Loucy (cell line): ENCODE results near the gene ASPG.

Experiments
- H2AFZ ChIP-seq: fragments of 200-600 bp; sonication (generic); 2 replicates; pipeline ENCODE4 v1.6.0; 2016; ENCODE audit warnings: antibody characterized with exemption, mild to moderate bottlenecking, low read length, moderate library complexity
- H3F3A ChIP-seq: fragments of 200-600 bp; 2 replicates; pipeline ENCODE4 v1.6.0; 2016; ENCODE audit warnings: antibody characterized with exemption, low read depth, mild to moderate bottlenecking
- H3K27me3 ChIP-seq: fragments of 200-600 bp; sonication (generic); 2 replicates; pipeline ENCODE4 v1.6.1; 2014; ENCODE audit warnings: low read length, mild to moderate bottlenecking; ENCODE audit not compliant: insufficient read depth, poor library complexity, severe bottlenecking
- H3K36me3 ChIP-seq: fragments of 200-600 bp; sonication (generic); 2 replicates; pipeline ENCODE4 v1.6.1; 2016; ENCODE audit warnings: low read length; ENCODE audit not compliant: insufficient read depth
- H3K4me1 ChIP-seq: fragments of 200-600 bp; sonication (generic); 2 replicates; pipeline ENCODE4 v1.5.1; 2014; ENCODE audit warnings: low read length, mild to moderate bottlenecking; ENCODE audit not compliant: insufficient read depth, poor library complexity, severe bottlenecking
- H3K4me2 ChIP-seq: fragments of 200-600 bp; sonication (generic); 2 replicates; pipeline ENCODE4 v1.6.0; 2014; ENCODE audit warnings: antibody characterized with exemption, low read length, low read depth, mild to moderate bottlenecking; ENCODE audit not compliant: poor library complexity, severe bottlenecking
- H3K4me3 ChIP-seq: fragments of 200-600 bp; sonication (generic); 2 replicates; pipeline ENCODE4 v1.5.1; 2014; ENCODE audit warnings: low read length, mild to moderate bottlenecking, mixed read lengths; ENCODE audit not compliant: poor library complexity, severe bottlenecking
- H3K79me2 ChIP-seq: fragments of 200-600 bp; sonication (generic); 2 replicates; pipeline ENCODE4 v1.6.1; 2014; ENCODE audit warnings: low read length; ENCODE audit not compliant: insufficient read depth
- H3K9ac ChIP-seq: fragments of 200-600 bp; sonication (generic); 2 replicates; pipeline ENCODE4 v1.6.0; 2014; ENCODE audit warnings: mild to moderate bottlenecking, low read depth, low read length, moderate library complexity; ENCODE audit not compliant: poor library complexity, severe bottlenecking
- H3K9me2 ChIP-seq: fragments of 200-600 bp; sonication (generic); replicated peaks from 2 replicates; pipeline ENCODE4 v1.6.1; 2016; ENCODE audit warnings: low read depth, low read length, mixed read lengths
- H3K9me3 ChIP-seq: fragments of 200-600 bp; sonication (generic); 2 replicates; pipeline ENCODE4 v1.6.1; 2014; ENCODE audit warnings: mild to moderate bottlenecking, antibody characterized with exemption, low read length, low read depth; ENCODE audit not compliant: insufficient read depth
- H4K20me1 ChIP-seq: fragments of 200-600 bp; sonication (generic); 2 replicates; pipeline ENCODE4 v1.6.0; 2014; ENCODE audit warnings: antibody characterized with exemption, low read length, mild to moderate bottlenecking; ENCODE audit not compliant: insufficient read depth, poor library complexity, severe bottlenecking
- EZH2phosphoT487 ChIP-seq: fragments of 200-600 bp; IDR thresholded peaks from 2 replicates; pipeline ENCODE4 v1.6.1; 2018; ENCODE audit warnings: antibody characterized with exemption, mild to moderate bottlenecking, moderate library complexity, borderline replicate concordance
- TF ChIP-seq, protein P1 (sequence below): fragments of 200-600 bp; sonication (generic); conservative IDR thresholded peaks from 2 replicates; pipeline ENCODE4 v1.5.1; 2014; ENCODE audit warnings: mild to moderate bottlenecking, antibody characterized with exemption, low read length

The ASPG gene

DNA sequence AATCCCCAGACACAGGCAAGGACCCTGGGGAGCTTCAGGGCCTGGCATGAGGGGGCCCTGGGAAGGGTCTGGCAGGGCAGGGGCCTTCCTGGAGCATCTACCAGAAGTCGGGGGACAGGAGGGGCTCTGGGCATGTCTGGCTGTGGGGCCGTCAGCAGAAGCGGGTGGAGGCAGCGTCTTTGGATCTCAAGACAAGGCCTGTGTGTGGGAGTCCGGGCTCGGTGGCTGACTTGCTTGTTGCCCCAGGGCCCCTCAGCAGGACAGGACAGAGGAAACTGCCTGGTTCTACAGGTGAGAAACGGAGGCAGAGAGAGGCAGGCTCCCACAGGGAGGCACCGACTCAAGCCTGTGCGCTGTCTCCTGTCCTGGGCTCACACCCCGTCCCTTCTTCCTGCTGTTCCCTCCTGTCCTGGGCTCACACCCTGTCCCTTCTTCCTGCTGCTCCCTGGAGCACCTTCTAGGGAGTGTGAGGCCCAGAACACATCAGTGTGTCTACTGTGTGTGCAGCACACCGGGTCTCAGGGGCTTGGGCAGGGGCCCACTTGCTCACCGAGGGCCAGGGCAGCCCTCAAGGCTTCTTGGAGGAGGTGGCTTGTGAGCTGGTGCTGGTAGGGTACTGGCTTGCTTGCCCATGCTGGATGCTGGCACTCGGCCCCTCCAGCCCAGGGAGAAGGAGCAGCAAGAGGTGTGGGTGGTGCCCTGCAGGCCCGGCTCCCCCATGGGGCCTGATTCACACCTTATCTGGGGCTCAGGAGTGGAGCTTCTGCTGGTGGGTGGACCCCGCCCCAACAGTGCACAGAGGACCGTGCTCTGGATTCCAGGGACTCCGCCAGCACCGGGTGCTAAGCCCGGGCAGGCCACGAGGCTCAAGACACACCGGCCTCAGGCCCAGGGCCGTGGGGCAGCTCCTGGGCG lies 14.9 kb downstream of the ASPG start:
- H3K4me3 ChIP-seq = no peak overlapping the region
- no peaks in the 10 kb centered on the region for H3K4me1 ChIP-seq
- H3F3A ChIP-seq = no peaks in the 10 kb centered on the region
- H3K4me2 ChIP-seq = no peak overlapping the region
- H3K79me2 ChIP-seq = no peaks in the 10 kb centered on the region
- no peaks in the 10 kb centered on the region for H4K20me1 ChIP-seq
- no peaks in the 10 kb centered on the region for H3K36me3 ChIP-seq
- H2AFZ ChIP-seq = no peak overlapping the region
- H3K9ac ChIP-seq = no peak overlapping the region
- H3K9me2 ChIP-seq = no peaks in the 10 kb centered on the region
- no peaks in the 10 kb centered on the region for H3K27me3 ChIP-seq
- no peaks in the 10 kb centered on the region for H3K9me3 ChIP-seq
- no peak for TF ChIP-seq EZH2phosphoT487
- TF ChIP-seq, protein P1, sequence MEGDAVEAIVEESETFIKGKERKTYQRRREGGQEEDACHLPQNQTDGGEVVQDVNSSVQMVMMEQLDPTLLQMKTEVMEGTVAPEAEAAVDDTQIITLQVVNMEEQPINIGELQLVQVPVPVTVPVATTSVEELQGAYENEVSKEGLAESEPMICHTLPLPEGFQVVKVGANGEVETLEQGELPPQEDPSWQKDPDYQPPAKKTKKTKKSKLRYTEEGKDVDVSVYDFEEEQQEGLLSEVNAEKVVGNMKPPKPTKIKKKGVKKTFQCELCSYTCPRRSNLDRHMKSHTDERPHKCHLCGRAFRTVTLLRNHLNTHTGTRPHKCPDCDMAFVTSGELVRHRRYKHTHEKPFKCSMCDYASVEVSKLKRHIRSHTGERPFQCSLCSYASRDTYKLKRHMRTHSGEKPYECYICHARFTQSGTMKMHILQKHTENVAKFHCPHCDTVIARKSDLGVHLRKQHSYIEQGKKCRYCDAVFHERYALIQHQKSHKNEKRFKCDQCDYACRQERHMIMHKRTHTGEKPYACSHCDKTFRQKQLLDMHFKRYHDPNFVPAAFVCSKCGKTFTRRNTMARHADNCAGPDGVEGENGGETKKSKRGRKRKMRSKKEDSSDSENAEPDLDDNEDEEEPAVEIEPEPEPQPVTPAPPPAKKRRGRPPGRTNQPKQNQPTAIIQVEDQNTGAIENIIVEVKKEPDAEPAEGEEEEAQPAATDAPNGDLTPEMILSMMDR = no peak

DNA sequence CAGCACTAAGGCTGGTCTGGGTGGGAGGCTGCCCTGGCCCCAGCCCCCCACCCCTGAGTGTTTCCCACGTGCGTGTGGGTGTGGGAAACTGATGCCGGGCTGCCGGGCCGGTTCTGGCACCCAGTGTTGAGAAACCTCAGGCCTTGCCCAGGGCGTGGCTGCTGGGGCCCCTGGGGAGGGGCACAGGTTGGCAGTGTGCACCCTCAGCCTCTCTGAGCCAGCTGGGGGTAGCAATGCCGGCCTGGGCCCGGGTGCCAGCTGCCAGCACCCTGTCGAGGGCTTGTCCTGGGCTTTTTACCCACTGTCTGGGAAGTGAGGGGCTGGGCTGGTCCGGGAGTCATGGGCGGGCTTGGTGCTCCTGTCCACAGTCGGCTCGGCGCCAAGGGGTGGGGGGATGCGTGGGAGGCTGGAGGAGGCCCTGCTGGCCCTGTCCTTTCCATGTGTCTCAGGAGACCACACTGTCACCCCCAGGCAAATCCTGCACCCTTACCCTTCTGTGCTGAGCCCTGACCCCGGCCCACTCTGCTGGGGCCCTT lies 15.7 kb downstream of the ASPG start:
- Histone ChIP-seq H4K20me1 (no peaks in the 10 kb centered on the region), H3K9me3 (no peaks in the 10 kb centered on the region), H3K4me3 (no peak overlapping the region), H3K9ac (no peak overlapping the region), H3F3A (no peaks in the 10 kb centered on the region), H3K79me2 (no peaks in the 10 kb centered on the region), H2AFZ (no peak overlapping the region), H3K9me2 (no peaks in the 10 kb centered on the region), H3K27me3 (no peaks in the 10 kb centered on the region), H3K4me2 (no peak overlapping the region), H3K36me3 (no peaks in the 10 kb centered on the region), H3K4me1 (no peaks in the 10 kb centered on the region)
- no peak for TF ChIP-seq EZH2phosphoT487
- TF ChIP-seq, protein P1 = no peak

- Histone ChIP-seq H3K9me3 (no peaks in the 10 kb centered on the region), H3K27me3 (no peaks in the 10 kb centered on the region), H3F3A (no peaks in the 10 kb centered on the region), H3K36me3 (no peaks in the 10 kb centered on the region), H3K4me3 (no peak overlapping the region), H4K20me1 (no peaks in the 10 kb centered on the region), H3K4me2 (no peak overlapping the region), H3K9me2 (no peaks in the 10 kb centered on the region), H3K4me1 (no peaks in the 10 kb centered on the region), H3K9ac (no peak overlapping the region), H2AFZ (no peak overlapping the region), H3K79me2 (no peaks in the 10 kb centered on the region)
- TF ChIP-seq, protein P1 = no peak
- TF ChIP-seq EZH2phosphoT487 = no peak
Measured at GRCh38 chr14:104101651-104102281, 16.3 kb downstream of the ASPG start.
